HG03064 (cell line): ENCODE measurements around the gene PPEF1.

ENCODE experiments used
- ATAC-seq: cut with Tn5 transposase; IDR thresholded peaks from one replicate; pipeline ENCODE4 v1.9.1; 2021; ENCODE audit warnings: low read depth; ENCODE audit not compliant: unreplicated experiment

Gene PPEF1

DNA sequence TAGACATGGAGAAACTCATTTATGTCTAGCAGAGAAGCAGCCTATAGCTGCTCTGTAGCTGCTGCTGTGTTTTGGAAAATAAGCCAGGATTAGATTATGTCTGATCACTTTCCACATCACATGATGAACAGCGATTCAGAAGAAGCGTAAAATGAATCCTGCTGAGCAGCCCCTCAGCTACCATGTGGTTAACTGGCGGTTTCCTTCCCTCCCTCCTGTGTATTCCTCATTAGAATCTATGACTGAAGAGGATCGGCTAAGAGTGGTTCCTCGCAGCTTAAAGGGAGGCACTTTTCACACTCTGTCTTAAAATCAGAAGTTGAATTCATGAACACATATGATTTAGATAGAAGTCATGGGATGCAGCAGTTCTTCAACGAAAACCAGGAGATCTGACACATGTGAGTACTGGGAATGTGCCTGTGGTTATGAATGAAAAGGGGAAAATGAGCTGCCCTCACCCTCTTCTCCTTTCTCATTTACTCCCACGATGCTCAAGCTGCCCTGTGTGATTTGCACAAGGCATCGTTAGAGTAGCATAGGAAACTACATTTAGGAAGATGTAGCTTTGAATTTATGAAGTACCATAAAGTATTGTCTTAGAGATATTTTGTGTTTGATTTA lies at the start of gene PPEF1:
Gene PPEF1 (plus strand): TSS at position 220 of the 624 bp plus-strand sequence. CDS start 136 bp downstream, at position 356.
- ATAC-seq = no peak

DNA sequence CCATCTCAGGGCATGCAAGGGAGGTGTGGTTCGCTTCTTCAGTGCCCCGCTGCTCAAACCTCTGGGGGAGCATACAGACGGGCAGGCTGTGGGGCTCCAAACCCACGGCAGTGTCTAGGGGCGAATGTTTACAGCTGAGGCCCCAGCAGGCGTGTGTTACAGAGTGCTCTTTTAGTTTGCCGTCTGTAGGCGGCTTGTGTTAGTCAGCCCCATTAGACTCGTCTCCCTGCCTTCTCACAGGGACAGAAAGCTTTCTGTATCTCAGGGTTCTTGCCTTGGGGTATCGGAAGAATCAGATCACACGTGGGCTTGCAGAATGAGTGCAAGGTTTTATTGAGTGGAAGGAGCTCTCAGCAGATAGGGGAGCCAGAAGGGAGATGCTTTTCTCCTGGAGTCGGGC lies 46.2 kb upstream of the PPEF1 start:
- ATAC-seq = no peak

DNA sequence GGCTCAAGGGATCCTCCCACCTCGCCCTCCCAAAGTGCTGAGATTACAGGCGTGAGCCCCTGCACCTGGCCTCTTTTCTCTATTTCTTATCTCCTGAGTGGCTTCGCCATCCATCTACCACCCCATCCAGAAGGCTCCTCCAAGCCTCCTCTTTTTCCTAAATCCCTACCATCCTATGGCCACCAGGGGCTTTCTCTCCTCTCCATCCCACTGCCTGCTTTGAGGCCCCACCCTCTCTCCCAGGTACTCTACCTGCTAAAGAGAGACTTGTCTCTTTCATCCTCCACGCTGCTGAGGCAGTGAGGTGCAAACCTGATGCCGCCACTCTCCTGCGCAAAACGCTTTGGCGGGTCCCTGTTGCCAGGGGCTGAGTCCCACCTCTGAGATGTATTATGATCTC lies 42.5 kb upstream of the PPEF1 start:
- no peak for ATAC-seq

DNA sequence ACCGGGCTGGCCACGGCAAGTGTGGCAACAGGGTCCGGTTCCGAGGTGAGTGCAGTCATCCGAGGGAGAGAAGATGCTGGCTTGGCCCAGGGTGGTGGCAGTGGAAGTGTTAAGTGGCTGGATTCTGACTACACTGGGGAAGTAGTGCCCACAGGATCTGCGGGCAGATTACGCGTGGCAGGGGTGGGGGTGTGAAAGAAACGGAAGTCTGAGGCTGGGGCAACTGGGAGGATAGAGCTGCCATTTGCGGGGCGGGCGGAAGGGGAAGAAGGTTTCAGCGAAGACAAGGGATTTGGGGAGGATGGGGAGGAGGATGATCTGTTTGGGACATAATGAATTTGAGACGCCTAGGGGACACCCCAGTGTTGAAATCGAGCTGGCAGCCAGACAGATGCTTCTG lies 40.8 kb upstream of the PPEF1 start:
- ATAC-seq = no peak

- no peak for ATAC-seq
Observed at GRCh38 chrX:18668071-18668835, 39.2 kb upstream of the PPEF1 start.

DNA sequence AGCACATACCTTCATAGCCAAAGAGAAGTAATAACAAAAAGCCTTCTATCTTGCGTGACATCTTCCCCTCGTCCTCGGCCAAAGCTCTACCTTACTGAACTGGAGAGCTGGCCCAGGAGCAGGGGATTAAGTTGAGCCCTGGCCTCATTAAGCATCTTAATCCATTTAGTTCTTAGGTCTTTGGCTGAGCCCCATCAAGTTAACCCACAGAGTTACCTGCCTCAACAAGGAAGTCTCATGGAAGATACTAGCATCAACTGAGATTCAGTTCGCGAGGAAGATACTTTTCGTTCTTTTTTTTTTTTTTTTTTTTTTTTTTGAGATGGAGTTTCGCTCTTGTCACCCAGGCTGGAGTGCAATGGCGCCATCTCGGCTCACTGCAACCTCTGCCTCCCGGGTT lies 35.4 kb upstream of the PPEF1 start, which contains the start of gene RS1:
Gene RS1 (minus strand): TSS at position 101 of the 400 bp plus-strand sequence. CDS start 40 bp downstream, at position 61.
- ATAC-seq = no peak

DNA sequence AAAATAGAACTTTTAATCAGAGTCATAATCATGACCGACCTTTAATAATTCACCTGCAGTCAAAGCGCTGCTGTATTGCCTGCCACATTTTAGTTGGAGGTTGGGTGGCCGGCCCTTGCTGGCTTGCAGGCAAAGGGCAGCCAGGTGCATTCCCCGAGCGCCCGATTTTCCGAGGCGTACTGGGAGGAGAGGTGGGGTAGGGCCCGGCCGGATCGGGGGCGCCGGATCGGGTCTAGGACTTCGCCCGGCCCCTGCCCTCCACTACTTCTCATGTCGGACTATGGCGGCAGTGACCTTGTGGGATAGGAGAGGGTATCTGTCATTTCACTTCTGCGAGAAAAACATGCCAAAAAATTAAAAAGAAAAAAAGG lies 33.0 kb upstream of the PPEF1 start:
- peak; percentile 28 for ATAC-seq

DNA sequence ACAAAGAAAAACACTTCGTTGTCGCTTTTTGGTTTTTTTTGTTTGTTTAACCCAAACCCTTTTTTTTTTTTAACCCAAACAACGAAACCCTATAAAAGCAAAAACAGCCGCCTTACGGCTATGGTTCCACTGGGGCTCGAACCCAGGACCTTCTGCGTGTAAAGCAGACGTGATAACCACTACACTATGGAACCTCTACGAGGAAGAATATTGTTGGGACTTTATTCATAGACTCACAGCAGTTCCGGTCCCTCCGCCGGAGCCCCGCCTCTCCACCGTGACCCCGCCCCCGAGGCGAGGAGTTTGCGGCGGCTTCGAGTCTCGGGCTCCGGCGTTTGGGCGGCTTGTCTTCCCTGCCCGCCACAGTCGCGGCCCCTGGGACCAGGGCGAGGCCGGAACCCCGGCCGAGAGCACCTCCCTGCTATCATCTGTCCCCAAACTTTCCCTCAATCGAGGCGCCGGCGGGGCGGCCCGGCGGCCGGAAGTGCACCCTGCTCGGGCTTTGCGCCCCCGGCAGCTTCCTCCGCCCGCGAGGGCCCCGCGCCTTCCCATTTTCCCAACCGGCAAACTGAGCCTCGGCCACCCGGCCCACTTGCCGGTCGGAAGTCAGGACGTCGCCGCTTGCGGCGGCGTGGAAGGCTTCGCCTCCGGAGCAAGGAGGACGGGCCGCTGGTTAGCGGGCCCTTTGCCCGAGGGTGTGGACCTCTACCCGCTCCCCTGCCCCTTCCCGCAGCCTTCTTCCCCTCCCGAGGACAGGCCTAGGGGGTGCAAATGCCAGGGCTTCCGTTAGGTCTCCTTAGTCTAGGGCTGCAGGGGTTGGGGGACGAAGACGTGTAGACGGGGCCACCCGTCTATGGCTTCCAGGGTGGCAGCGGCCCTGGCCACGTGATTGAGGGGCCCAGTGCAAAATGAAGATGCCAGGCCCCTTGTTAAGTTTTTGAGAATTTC lies 32.4 kb upstream of the PPEF1 start:
- peak; percentile 72 for ATAC-seq

DNA sequence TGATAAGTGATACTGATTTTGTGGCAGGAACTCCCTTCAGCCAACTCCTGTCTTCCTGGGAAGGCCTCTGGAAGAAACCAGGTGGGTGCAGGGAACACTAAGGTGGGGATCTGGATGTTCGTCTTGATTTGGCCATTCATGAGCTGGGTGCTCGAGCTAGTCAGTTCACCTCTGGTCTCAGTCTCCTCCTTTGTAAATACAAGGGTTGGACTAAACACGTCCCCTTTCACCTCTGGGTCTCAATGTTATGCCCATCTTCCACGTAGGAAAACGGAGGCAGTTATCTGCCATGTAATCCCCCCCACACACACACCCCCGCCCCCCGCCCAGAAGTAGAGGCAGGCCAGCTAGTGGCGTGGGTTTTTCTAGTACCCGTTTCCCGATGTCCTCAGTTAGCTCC lies 31.4 kb upstream of the PPEF1 start:
- ATAC-seq = no peak

GRCh38 chrX:18676470-18676869 lies 31.0 kb upstream of the PPEF1 start:
- no peak for ATAC-seq

DNA sequence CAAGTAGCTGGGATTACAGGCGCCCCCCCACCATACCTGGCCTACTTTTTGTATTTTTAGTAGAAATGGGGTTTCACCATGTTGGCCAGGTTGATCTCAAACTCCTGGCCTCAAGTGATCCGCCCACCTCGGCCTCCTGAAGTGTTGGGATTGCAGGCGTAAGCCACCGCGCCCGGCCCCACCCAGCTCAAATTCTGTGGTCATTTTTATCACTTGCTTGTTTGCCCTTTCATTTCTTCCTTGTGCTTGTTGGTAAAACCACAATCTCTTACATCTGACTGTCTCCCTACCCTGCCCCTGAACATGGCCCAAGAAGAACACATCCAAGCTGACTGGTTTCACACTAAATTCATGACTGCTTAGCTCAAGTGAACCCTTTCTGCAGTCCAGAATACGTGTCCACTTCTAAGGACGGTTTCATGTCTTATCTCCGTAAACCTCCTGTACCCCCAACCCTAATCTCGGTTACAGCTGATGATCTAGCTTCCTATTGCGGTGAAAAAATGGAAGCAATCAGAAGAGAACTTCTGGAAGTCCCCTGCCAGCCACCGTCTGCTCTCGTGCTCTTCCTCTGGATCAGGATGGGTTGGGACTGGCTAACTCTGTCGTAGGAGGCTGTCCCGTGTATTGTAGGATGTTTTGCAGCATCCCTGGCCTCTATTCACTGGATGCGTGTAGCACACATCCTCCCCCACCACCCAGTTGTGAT lies 30.1 kb upstream of the PPEF1 start:
- no peak for ATAC-seq

- ATAC-seq = no peak
Observed at GRCh38 chrX:18681996-18682395, 25.4 kb upstream of the PPEF1 start.

GRCh38 chrX:18682979-18683387 lies 24.5 kb upstream of the PPEF1 start:
- ATAC-seq = no peak

- no peak for ATAC-seq
Observed at GRCh38 chrX:18687856-18688495, 19.5 kb upstream of the PPEF1 start.

DNA sequence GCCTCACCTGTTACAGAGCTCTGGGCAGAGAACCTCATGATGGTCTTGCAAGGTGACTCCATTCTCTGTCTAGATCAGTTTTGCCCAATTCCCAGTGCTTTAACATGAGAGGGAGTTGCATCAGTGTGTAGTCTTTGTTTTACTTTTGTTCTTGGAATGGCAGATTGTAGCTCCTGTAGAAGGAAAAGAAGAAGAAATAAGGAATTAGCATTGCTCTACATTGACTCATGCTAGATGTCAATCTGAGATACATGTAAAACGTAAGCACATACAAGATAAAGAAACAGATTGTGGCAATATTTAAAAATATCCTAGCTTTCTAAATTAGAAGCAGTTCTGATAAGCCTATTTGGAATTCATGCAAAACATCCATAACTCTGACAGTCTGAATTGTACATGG lies 16.0 kb upstream of the PPEF1 start:
- no peak for ATAC-seq

DNA sequence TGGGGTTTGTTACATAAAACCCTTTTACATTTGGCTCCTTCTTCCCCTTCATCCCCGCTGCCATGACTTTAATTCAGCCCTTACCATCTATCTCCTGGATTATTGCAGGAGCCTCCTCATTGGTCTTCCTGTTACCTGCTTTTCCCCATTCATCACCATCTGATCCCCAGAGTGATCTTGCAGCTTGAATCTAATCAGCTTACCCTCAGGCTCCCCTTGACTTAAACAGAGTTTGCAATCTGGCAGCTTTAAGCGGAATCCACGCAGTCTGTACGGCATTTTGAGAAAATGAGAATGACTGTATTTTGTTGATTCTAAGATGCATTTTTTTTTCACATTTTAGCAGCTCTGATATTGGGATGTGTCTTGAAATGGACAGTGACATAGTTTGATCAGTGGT lies 14.9 kb upstream of the PPEF1 start:
- ATAC-seq = no peak

- no peak for ATAC-seq
Observed at GRCh38 chrX:18696653-18697052, 10.8 kb upstream of the PPEF1 start.

DNA sequence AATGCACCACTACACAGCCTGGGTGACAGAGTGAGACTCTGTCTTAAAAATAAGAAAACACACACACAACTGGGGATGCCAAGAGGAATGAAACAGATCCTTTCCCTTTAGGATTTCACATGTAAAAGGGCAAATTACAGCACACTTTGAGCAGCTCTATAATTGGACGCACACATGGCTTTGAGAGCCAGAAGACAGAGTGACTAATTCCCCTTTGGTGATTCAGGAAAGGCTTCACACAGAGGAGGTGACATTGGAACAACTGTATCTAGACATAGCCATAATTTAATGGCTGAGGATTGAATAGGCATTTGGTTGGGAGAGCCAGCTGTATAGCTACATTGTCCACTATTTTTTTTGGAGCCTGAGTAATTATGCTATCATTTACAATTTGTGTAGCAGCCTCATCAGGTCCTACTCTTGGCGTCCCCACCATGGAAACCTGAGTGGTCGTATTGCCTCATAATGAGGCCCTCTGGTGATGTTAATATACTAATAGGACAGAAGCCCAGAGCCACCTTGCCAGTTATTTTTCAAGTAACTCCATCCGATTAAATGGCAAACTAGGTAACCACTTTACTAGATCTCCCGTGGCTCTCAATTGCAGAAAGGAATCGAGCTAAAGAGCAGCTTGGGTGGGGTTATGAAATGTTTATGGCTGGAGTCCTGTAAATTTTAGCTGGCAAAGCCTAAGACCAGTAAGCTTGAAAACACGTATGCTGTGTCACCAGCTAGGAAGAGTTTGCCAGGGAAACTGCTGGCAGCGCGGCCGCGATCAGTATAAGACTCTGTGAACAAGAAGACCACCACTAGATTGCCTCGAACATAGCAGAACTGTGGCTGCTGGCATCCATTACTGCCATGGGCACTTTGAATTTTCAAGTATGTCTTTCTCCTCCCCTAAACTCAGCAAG lies 8.5 kb upstream of the PPEF1 start:
- ATAC-seq = no peak
